Right ventricle myocardium superior (tissue), 1 donor: Measurements from ENCODE around the gene SKAP2. TPM values are rescaled to one million over a fixed set of nuclear protein-coding genes. Genes with fewer than 3 reads are reported as not detected.

ENCODE experiments used
- ATAC-seq: fragments of 200-7000 bp; cut with Tn5 transposase; one replicate; pipeline ENCODE4 v1.9.1; 2020; ENCODE audit warnings: mild to moderate bottlenecking; ENCODE audit not compliant: poor library complexity
- DNase-seq: peaks from one replicate; pipeline ENCODE4 v3.0.0-alpha.2; 2020
- intact Hi-C: fragments of 100-400 bp; cut with DNase I; formaldehyde crosslinking; loops from one replicate; pipeline ENCODE4 v1.11.2; 2022
- total RNA-seq: library from RNA; stranded (reverse); fragmentation: NEBNext Ultra II Directional; extraction: Animal tissue kit (Norgen Biotek cat#: 25700); gene quantifications from one replicate; pipeline ENCODE4 v1.2.1, GENCODE V29; 2021
- donor health status: DM: no; HTN: yes; CAD: no; lungs with severe emphysema.

The SKAP2 gene
- total RNA-seq, 1 donor from 2014 or later: 5.2 TPM

DNA sequence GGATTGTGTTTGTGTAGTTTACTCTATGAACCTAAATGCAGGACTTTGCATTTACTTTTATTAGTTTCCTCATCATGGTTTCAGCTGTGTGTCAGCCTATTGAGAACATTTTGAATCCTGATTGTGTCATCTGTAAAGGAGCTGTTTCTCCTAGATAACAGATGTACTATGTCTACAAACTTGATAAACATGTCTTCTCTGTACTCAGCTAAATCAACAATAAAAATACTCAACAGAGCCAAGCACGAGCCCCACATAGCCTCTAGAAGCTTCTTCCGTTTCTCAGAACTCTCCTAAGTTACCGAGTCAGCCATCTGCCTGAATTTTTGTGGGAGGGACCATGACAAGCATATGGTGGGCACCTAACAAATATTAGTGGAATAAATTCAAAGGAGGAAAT lies 234.7 kb downstream of the SKAP2 start:
- intact Hi-C loops: no loop called here
- DNase-seq: no peak
- ATAC-seq: no peak

DNA sequence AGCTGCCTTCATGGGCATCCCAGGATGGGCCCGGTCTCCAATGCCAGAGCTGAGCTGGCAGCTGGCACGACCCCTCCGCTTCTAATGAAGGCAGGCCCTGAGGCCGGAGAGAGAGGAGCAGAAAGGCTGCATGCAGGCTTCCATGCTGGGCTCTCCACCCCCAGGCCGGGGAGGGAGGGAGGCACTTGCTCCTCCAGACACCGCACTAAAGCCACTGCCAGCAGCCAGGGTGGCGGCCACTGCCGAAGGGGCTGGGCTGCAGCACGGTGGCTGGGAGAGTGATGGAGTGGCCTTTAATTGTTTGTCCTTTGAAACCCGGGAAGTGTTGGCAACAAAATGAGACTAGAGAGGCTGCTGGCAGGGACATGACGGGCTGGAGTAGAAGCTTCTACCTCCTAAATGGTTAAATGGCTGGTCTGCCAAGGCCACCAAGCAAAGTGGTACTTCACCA lies 236.5 kb downstream of the SKAP2 start:
- intact Hi-C loops: no loop called here
- DNase-seq: no peak
- peak; percentile 71 for ATAC-seq

DNA sequence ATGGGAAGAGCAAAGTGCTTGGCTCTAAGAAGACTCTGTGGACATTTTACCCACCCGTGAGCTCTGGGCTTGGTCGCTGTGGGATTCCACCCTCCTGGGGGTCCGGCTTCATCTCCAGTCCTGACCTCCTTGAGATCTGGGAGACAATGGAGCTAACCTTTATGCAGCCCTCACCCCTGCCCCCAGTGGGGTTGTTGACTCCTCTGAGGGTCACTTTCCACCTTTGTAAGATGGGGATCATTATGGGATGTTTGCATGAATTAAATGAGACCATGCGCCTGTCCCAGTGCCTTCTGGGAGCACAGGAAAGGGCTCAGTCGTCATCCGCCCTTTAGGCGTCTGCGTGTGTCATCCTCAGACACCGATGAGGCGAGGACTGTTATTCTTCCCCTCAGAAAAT lies 237.2 kb downstream of the SKAP2 start:
- DNase-seq (no peak), ATAC-seq (no peak)
- intact Hi-C loops: no loop called here

DNA sequence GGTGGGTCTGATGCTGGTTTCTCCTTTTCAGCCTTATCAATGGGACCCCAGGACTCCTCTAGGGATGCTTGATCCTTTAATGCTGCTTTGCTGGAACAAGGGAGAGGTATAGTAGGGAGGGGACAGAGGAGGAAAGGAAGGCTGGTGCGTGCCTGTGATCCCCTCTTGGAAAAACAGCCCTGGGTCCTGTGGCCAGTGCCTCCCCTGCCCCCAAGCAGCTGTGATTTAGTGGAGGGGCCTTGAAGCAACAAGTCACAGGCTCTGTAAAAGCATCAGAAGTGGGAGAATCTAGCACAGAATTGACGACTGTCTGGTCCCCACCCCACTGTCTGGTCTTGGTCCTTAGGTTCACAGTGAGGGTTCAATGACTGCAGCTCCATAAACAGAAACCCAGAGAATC lies 237.7 kb downstream of the SKAP2 start:
- intact Hi-C loops: no loop called here
- no peak for ATAC-seq

DNA sequence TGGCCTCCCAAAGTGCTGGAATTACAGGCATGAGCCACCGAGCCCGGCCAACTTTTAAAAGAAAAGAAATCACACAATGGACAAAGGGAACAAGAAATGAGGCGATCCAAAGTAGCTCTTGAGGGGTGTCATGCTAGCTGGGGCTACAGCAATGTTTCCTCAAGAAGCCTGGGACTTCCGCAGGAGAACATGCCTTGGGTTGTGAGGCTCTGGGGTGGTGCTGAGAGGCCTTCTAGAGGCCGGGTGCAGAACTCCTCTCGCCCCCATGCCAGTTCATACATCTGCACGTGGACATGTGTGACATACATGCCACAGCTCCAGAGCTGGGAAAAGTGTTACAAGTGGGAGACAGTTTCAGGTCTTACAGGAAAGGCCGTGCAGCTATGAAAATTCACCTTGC lies 238.2 kb downstream of the SKAP2 start:
- DNase-seq: no peak
- intact Hi-C loops: no loop called here
- no peak for ATAC-seq

More for the DNA sequence above, 237.7 kb downstream of the SKAP2 start:
- DNase-seq: no peak

DNA sequence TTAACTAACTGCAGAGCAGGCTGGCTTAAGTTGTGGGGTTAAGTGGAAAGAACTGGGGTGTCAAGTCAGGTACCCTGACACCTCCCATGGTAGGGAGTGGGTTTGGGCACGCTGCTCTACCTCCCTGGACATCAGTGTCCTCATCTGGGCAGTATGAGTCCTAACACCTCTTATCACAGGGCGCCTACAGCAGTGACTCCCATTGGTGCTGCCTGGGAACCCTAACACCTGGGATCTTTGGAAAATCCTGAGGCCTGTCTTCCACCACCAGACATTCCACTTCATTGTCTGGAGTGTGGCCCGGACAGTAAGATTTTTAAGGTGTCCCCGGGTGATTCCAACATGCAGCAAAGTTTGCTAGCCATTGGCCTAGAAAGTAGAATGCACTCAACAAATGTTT lies 239.1 kb downstream of the SKAP2 start:
- no peak for ATAC-seq
- intact Hi-C loops: no loop called here
- DNase-seq: no peak

DNA sequence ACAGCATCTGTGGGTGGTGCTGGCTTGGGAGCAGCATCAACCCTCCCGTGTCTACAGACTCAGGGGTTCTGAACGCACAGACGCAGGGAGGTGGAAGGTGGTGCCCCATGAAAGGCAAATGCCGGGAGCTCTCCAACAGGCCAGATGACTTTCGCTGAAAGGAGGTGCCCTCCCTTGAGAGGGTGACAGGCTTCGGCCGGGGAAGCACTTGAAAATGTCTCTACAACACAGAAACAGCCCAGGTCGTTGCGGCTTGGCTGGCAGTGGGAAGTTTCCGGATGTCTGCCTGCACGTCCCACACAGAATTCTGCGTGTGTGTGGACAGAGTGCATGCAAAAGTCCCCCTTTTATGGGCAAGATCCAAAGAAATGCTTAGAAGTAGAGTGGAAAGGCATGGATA lies 239.6 kb downstream of the SKAP2 start:
- no peak for DNase-seq
- peak; percentile 64 for ATAC-seq
- intact Hi-C loops: no loop called here

DNA sequence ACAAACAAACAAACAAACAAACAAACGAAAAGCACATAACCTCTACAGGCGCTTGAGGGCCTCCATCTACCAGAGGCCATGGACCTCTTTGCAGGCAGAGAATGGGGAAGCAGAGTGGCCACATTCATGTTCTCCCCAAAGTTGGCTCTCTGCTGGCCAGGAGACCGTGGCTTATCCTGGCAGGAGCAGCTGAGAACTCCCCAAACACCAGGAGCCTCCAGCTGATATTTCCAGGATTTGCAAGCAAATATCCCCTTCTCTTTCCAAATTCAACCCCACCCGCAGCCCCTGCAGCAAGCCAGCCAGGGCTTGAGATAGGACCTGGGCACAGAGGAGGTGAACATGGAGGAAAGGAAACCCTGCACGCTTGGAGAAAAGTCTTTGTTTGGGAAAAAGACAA lies 240.0 kb downstream of the SKAP2 start:
- intact Hi-C loops: no loop called here
- no peak for ATAC-seq

DNA sequence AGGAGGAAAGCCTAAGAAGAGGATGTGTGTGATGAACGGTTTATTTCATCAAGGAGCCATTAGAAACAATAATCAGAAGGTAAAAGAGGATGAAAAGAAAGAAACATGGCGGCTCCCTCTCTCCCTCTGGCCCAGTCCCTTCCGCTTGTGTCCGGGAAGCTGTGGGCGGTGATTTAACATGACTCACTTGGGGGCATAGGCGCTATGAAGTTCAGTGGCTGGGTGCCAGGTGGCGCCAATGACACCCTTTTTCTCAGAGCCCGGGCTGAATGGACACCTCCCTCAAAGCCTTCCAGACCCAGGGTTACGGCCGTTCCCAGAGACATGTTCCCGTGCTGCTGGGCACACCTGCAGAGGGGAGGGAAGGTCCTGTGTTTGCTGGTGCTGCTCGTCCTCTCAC lies 244.0 kb downstream of the SKAP2 start:
- intact Hi-C loops: no loop called here
- no peak for DNase-seq
- ATAC-seq: no peak

More for the DNA sequence above, 240.0 kb downstream of the SKAP2 start:
- DNase-seq: no peak

DNA sequence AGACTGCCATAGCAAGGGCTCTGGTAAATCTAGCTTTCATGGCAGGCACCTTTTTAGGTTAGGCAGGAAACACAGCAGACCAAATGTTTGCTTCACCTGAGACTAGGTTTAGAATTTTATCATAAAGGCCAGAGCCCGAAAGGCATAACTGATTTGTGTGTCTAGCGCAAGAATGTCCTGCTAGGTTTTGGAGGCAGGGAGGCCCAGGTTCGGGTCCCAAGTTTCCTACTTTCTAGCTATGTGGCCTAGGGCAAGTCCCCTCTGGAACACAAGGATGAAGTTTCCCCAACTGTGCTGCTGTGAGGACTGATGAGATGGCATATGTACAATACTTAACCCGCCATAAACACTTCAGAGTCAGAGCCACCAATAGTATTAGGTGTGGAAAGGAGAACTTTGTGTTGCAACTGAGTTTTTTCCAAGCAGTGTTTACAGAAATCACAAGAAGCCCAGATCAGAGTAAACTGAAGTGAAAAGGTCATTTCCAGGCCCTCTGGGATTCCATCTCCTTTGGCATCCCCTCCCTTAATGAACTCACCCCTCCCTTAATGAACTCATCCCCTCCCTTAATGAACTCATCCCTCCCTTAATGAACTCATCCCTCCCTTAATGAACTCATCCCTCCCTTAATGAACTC lies 244.9 kb downstream of the SKAP2 start:
- DNase-seq (no peak), ATAC-seq (no peak)
- intact Hi-C loops: no loop called here

DNA sequence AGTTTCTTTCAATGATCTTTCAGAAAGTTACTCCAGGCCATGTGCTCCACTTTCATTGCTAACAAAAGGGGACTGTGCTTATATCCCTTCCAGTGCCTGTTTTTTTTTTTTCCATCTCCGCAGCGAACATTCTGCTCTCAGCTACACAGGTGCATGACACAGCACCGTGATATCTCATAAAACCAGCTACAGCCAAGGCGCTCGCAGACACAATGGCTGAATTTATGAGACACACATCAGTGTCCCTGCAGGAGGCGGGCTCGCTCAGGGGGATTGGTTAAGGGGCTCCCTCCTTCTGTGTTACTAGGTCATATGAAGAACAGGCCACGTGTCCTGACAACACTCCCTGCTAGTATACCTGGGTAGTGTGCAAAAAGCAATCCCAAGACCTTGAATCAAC lies 245.5 kb downstream of the SKAP2 start:
- DNase-seq: no peak
- intact Hi-C loops: no loop called here
- no peak for ATAC-seq

DNA sequence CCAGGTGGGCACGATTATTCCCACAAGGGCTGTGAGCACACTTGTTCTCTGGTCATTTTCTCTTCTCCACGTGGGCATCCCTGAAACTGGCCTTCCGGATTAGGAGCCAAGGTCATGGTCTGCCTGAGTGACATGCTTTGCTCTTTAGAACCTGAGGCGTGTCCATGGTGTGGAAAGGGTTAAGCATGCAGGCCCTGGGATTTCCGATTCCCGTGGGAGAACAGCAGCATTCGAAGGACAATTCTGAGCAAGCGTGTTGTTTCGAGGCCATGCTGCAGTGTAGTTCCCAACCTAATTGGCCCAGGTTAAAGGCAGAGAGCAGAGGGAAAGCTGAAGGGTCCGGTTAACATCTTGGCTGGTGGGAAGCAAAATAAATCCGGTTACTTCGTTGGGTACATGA lies 245.9 kb downstream of the SKAP2 start:
- intact Hi-C loops: no loop called here
- DNase-seq (no peak), ATAC-seq (no peak)

Other genes starting within 250 kb of the SKAP2 start
- 0.13 TPM for gene HOXA1, start 231.4 kb upstream of the SKAP2 start, total RNA-seq
- gene HOXA2, start 238.1 kb upstream of the SKAP2 start, total RNA-seq: 0.11 TPM